HG02678 (cell line): ENCODE data around the gene ARAP3.

Experiments
- ATAC-seq: cut with Tn5 transposase; IDR thresholded peaks from one replicate; pipeline ENCODE4 v1.9.1; 2021; ENCODE audit warnings: mild to moderate bottlenecking, moderate library complexity; ENCODE audit not compliant: unreplicated experiment

ARAP3 gene

GRCh38 chr5:141641634-141642267 is 40.3 kb downstream of the ARAP3 start:
- ATAC-seq = peak; percentile 44

- ATAC-seq = no peak
These were observed 41.3 kb downstream of the ARAP3 start for GRCh38 chr5:141640698-141641097.

GRCh38 chr5:141640051-141640415 is 42.0 kb downstream of the ARAP3 start:
- ATAC-seq = no peak

GRCh38 chr5:141639357-141640050 is 42.5 kb downstream of the ARAP3 start:
- ATAC-seq = no peak

- ATAC-seq = no peak
These were observed 43.3 kb downstream of the ARAP3 start for GRCh38 chr5:141638771-141639170.

GRCh38 chr5:141637767-141638419 is 44.1 kb downstream of the ARAP3 start:
- peak; percentile 29 for ATAC-seq

- peak; percentile 22 for ATAC-seq
These were observed 44.8 kb downstream of the ARAP3 start for GRCh38 chr5:141637123-141637766.

GRCh38 chr5:141636413-141637122 is 45.5 kb downstream of the ARAP3 start, which contains the start of the genes HDAC3 and RELL2:
TSS of gene HDAC3 (minus strand) at chr5:141636849. CDS start at chr5:141636790, 59 bp downstream.
TSS of gene RELL2 (plus strand) at chr5:141636997. CDS start at chr5:141638226, 1,229 bp downstream.
- ATAC-seq = peak; percentile 72

- no peak for ATAC-seq
These were observed 46.0 kb downstream of the ARAP3 start for GRCh38 chr5:141636106-141636412.

- ATAC-seq = no peak
These were observed 46.4 kb downstream of the ARAP3 start for GRCh38 chr5:141635646-141636045.

- no peak for ATAC-seq
These were observed 47.3 kb downstream of the ARAP3 start for GRCh38 chr5:141634720-141635119.

- ATAC-seq = peak; percentile 64
These were observed 48.0 kb downstream of the ARAP3 start for GRCh38 chr5:141633871-141634561.

GRCh38 chr5:141632650-141633049 is 49.4 kb downstream of the ARAP3 start:
- ATAC-seq = no peak

GRCh38 chr5:141630570-141631140 is 51.4 kb downstream of the ARAP3 start:
- no peak for ATAC-seq

- no peak for ATAC-seq
These were observed 53.7 kb downstream of the ARAP3 start for GRCh38 chr5:141628175-141628788.

- ATAC-seq = no peak
These were observed 58.4 kb downstream of the ARAP3 start for GRCh38 chr5:141623611-141624010.

GRCh38 chr5:141623186-141623585 is 58.8 kb downstream of the ARAP3 start:
- peak; percentile 56 for ATAC-seq

- ATAC-seq = peak; percentile 84
These were observed 63.1 kb downstream of the ARAP3 start, which contains the start of gene DIAPH1 for GRCh38 chr5:141618804-141619554. TSS of gene DIAPH1 (minus strand) at chr5:141619000. CDS start at chr5:141618914, 86 bp downstream.
